ENCODE data around the gene DCST2. TPM values are rescaled to one million over a fixed set of nuclear protein-coding genes. Genes with fewer than 3 reads are reported as not detected.

DCST2 gene
- total and polyA plus RNA-seq, 7 donors: 0.04 to 0.56 (median 0.19) TPM; not detected in 2

GRCh38 chr1:155080312-155081228 is 47.0 kb upstream of the DCST2 start:
- H3K4me1 ChIP-seq: peaks cover 25% of the 10 kb centered on the region
- no peaks in the 10 kb centered on the region for H3K9me3 ChIP-seq
- H3K27ac ChIP-seq: no peak overlapping the region
- intact Hi-C loops (cut with DNase I): loop anchor here (5.0 kb wide), 2 partner anchors 38 to 108 kb away; partner anchors contain the start of genes CKS1B (in 1 of the 2) and SHC1 (in 1 of the 2)
- TF ChIP-seq CTCF (IDR thresholded peaks at IDR 0.05): no peak
- peaks cover 0 to 53% (median 27%) of the 10 kb centered on the region in 3 donors for H3K27me3 ChIP-seq (ENCODE audit: insufficient read depth in 3 of 3, low read length in 2 of 3)
- ATAC-seq: no peak
- H3K4me3 ChIP-seq: peak overlapping the region; percentile 64
- no peak for DNase-seq
- WGBS, 3 donors: 0 to 1% (median 0%) methylated on average over 27 to 71 of the region's 71 CpGs
- no peaks in the 10 kb centered on the region for H3K36me3 ChIP-seq (ENCODE audit: insufficient read depth in 1 of 2, low read depth in 1 of 2)

DNA sequence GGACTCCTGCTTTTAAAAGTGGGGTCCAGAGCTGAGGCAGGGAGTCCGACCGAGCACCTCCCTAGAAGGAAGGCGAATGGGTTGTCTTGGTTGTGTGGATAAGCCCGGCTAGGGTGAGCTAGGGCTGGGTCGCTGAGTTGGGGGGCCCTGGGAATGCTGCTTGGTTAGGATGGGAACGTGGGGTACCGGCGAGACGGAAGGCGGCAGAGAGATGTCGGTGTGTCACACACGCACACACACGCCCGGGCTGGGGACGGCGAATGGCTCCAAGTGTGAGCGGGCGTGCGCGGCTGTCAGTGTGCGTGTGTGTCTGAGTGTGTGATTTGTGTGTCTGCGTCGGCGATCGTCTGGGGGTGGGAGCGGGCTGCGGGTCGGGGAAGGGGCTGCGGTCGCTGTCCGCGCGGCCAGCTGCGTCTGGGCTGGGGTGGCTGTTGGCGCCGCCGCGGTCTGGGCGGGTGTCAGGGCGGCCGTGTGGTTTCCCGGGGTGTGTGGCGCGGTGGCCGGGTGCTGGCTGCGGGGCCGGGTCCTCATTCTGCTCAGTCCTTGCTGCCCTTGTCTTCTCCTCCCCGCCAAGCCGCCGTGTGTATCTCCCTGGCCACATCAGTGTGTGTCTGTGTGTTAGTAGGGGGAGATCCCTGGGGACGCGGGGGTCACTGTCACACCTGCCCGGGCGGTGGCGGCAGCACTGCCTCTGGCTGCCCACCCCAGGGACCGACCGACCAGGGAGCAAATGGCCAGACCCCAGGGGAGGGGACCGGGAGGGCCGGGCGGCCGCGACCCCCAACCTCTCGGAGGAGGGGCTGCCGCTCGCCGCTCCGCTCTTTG is 46.1 kb upstream of the DCST2 start:
- intact Hi-C loops (cut with DNase I): loop anchor here (5.0 kb wide), 2 partner anchors 37 to 107 kb away; partner anchors contain the start of genes CKS1B (in 1 of the 2) and SHC1 (in 1 of the 2)
- no peaks in the 10 kb centered on the region for H3K36me3 ChIP-seq (ENCODE audit: insufficient read depth in 1 of 2, low read depth in 1 of 2)
- no peak for TF ChIP-seq CTCF (IDR thresholded peaks at IDR 0.05)
- DNase-seq (no peak), ATAC-seq (peak in 1 of 4 donors; percentile 5)
- no peak overlapping the region for H3K27ac ChIP-seq
- WGBS, 3 donors: 1 to 2% (median 2%) methylated on average over 54 to 67 of the region's 67 CpGs
- peaks cover 24% of the 10 kb centered on the region for H3K4me1 ChIP-seq
- H3K27me3 ChIP-seq (ENCODE audit: insufficient read depth in 3 of 3, low read length in 2 of 3): peaks cover 0 to 53% (median 27%) of the 10 kb centered on the region in 3 donors
- no peaks in the 10 kb centered on the region for H3K9me3 ChIP-seq
- peak overlapping the region; percentile 64 for H3K4me3 ChIP-seq

DNA sequence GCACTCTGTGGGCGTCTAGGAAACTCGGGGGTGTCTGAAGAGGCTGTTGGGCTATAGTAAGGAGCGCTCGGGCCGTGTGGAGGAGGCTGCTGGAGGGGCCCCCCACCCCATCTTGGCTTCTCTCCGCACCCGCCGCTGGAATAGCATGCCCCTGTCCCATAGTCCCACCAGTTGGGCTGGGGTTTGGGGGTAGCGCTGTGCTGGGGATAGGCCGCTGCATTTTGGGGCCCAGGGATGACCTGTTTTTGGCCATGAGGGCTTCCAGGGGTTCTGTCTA is 45.6 kb upstream of the DCST2 start:
- peaks cover 20% of the 10 kb centered on the region for H3K4me1 ChIP-seq
- 2 to 4% (median 3%) methylated on average over 10 of the region's 10 CpGs for WGBS, 3 donors
- peak in 2 of 4 donors; percentile 2 to 9 for ATAC-seq

More for the DNA sequence above, 45.6 kb upstream of the DCST2 start:
- DNase-seq: no peak
- H3K27ac ChIP-seq: no peak overlapping the region
- TF ChIP-seq CTCF (IDR thresholded peaks at IDR 0.05): no peak
- no peaks in the 10 kb centered on the region for H3K36me3 ChIP-seq (ENCODE audit: insufficient read depth in 1 of 2, low read depth in 1 of 2)
- peak overlapping the region; percentile 64 for H3K4me3 ChIP-seq
- peaks cover 0 to 53% (median 27%) of the 10 kb centered on the region in 3 donors for H3K27me3 ChIP-seq (ENCODE audit: insufficient read depth in 3 of 3, low read length in 2 of 3)
- intact Hi-C loops (cut with DNase I): no loop called here
- H3K9me3 ChIP-seq: no peaks in the 10 kb centered on the region

Data from psoas muscle (tissue), 8 donors.